Measurements from ENCODE around the gene CBLN3.

GRCh38 chr14:24430143-24430681, 744 bp upstream of the CBLN3 start:
- TF ChIP-seq, protein P1, sequence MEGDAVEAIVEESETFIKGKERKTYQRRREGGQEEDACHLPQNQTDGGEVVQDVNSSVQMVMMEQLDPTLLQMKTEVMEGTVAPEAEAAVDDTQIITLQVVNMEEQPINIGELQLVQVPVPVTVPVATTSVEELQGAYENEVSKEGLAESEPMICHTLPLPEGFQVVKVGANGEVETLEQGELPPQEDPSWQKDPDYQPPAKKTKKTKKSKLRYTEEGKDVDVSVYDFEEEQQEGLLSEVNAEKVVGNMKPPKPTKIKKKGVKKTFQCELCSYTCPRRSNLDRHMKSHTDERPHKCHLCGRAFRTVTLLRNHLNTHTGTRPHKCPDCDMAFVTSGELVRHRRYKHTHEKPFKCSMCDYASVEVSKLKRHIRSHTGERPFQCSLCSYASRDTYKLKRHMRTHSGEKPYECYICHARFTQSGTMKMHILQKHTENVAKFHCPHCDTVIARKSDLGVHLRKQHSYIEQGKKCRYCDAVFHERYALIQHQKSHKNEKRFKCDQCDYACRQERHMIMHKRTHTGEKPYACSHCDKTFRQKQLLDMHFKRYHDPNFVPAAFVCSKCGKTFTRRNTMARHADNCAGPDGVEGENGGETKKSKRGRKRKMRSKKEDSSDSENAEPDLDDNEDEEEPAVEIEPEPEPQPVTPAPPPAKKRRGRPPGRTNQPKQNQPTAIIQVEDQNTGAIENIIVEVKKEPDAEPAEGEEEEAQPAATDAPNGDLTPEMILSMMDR (IDR thresholded peaks at IDR 0.05) = no peak
- TF ChIP-seq POLR2AphosphoS5 (IDR thresholded peaks at IDR 0.05; ENCODE audit: low read depth, low read length) (no peak), REST (IDR thresholded peaks at IDR 0.05; ENCODE audit: insufficient read depth in 1 of 2, low read depth in 2 of 2, low read length in 1 of 2) (no peak), SIN3A (IDR thresholded peaks at IDR 0.05; ENCODE audit: borderline replicate concordance, insufficient read depth, low read depth, low read length) (no peak), TCF7L2 (IDR thresholded peaks at IDR 0.05; ENCODE audit: low read depth, low read length) (no peak)

All from Panc1 (cell line).